KOPT-K1 (cell line): ENCODE results near the gene KCNK2.

Source experiments
- H3K27ac ChIP-seq: fragments of 200-600 bp; sonication (generic); 2 replicates; pipeline ENCODE4 v1.5.1; 2016; ENCODE audit warnings: antibody characterized with exemption, mild to moderate bottlenecking, low read depth, low read length; ENCODE audit not compliant: poor library complexity, severe bottlenecking
- H3K36me3 ChIP-seq: fragments of 200-600 bp; sonication (generic); 2 replicates; pipeline ENCODE4 v1.5.1; 2017; ENCODE audit warnings: antibody characterized with exemption, mild to moderate bottlenecking, low read length, moderate library complexity; ENCODE audit not compliant: insufficient read depth
- H3K9me3 ChIP-seq: fragments of 200-600 bp; sonication (generic); 2 replicates; pipeline ENCODE4 v1.5.1; 2017; ENCODE audit warnings: antibody characterized with exemption, low read length, mild to moderate bottlenecking; ENCODE audit not compliant: insufficient read depth, poor library complexity, severe bottlenecking

Gene KCNK2

DNA sequence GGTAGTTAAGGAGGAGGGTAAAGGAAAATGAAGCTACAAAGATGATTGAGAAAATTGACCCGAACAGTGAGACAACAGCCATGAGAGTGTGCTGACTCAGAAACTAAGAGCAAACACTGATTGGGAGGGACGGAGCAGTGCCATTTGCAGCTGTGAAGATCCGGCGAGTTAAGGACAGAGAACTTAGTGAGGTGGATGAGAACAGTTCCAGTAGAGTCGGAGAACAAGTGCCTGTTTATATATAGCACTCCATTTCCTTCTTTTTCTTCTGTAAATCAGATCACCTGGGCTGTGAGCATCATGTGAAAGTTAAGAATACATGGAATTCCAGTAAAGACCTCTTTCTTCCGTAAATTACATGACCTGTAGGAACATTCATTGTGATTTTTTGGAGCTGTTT, 145.7 kb downstream of the KCNK2 start:
- Histone ChIP-seq H3K9me3 (no peaks in the 10 kb centered on the region), H3K36me3 (no peaks in the 10 kb centered on the region), H3K27ac (no peak overlapping the region)

DNA sequence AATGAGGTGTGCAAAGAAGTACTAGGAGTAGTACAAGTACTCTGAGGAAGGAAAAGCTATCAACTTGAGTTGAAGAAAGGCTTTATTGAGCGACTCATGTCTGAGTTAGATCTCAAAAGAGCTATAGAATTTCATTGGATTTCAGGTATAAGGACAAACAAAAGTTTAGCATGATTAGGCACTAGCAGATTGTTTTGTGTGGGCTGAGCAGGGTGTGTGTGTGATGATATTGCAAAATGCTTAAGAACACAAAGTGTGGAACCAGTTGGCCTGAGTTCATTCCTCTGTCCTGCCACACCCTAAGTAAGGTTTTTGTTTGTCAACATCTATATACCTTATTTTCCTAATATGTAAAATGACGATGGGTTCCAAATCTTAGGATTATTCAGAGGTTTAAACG, 158.9 kb downstream of the KCNK2 start:
- no peak overlapping the region for H3K27ac ChIP-seq
- H3K36me3 ChIP-seq = no peaks in the 10 kb centered on the region
- H3K9me3 ChIP-seq = no peaks in the 10 kb centered on the region

DNA sequence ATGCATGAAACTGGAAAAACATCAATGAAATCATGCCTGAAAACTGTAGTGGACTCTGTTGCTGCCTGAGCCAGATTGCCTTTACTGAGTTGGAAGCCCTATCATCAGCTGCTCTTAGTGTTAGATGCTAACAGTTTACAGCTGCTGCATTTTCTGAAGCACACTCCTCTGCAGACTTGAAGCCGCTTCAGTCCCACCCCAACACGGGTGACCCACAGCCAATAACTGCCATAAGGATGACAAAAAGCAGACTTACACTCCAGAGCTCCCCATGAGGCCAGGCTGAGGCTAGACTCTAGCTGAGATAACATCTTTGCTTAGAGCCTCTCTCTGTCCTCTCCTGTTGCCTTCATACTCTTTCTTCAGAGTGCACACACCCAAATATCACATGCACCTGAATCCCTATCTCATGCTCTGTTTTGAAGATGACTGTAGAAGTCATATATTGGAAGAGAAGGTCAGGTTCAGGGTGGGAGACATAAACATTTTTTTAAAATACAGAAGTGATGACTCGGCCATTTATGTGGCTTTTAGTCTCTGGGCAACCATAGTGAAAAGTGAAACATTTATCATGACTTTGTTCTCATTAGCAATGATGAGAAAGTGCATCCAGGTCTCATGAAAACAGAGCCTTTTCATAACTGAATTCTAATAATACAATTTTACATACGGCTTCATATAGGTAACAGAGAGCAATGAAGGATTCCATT, 161.0 kb downstream of the KCNK2 start:
- Histone ChIP-seq H3K9me3 (no peaks in the 10 kb centered on the region), H3K36me3 (no peaks in the 10 kb centered on the region), H3K27ac (no peak overlapping the region)

GRCh38 chr1:215250913-215251312, 168.4 kb downstream of the KCNK2 start:
- Histone ChIP-seq H3K9me3 (no peaks in the 10 kb centered on the region), H3K27ac (no peak overlapping the region), H3K36me3 (no peaks in the 10 kb centered on the region)

GRCh38 chr1:215251428-215251827, 168.9 kb downstream of the KCNK2 start:
- H3K36me3 ChIP-seq = no peaks in the 10 kb centered on the region
- H3K9me3 ChIP-seq = no peaks in the 10 kb centered on the region
- H3K27ac ChIP-seq = no peak overlapping the region

- Histone ChIP-seq H3K27ac (no peak overlapping the region), H3K36me3 (no peaks in the 10 kb centered on the region), H3K9me3 (no peaks in the 10 kb centered on the region)
These were observed 169.6 kb downstream of the KCNK2 start for GRCh38 chr1:215252164-215252563.

GRCh38 chr1:215256936-215257679, 174.6 kb downstream of the KCNK2 start:
- Histone ChIP-seq H3K9me3 (no peaks in the 10 kb centered on the region), H3K27ac (no peak overlapping the region), H3K36me3 (no peaks in the 10 kb centered on the region)

- H3K27ac ChIP-seq = no peak overlapping the region
- no peaks in the 10 kb centered on the region for H3K36me3 ChIP-seq
- no peaks in the 10 kb centered on the region for H3K9me3 ChIP-seq
These were observed 178.2 kb downstream of the KCNK2 start for GRCh38 chr1:215260711-215261110.

DNA sequence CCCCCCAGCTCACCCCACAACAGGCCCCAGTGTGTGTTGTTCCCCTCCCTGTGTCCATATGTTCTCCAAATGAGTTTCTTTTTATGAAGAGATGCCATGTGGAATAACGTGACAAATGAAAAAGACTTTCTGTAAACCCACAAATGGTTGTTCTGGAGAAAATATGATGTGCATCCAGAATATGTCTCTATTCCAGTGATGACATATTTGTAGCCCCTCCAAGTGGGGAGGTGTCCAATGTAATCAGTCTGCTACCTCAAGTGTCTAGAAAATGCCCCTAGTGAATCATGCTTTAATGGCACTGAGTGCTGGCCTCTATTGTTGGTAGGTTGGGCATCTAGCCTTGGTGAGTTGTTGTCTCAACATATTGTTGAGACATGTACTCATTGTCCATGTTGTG, 179.6 kb downstream of the KCNK2 start:
- Histone ChIP-seq H3K27ac (no peak overlapping the region), H3K36me3 (no peaks in the 10 kb centered on the region), H3K9me3 (no peaks in the 10 kb centered on the region)

DNA sequence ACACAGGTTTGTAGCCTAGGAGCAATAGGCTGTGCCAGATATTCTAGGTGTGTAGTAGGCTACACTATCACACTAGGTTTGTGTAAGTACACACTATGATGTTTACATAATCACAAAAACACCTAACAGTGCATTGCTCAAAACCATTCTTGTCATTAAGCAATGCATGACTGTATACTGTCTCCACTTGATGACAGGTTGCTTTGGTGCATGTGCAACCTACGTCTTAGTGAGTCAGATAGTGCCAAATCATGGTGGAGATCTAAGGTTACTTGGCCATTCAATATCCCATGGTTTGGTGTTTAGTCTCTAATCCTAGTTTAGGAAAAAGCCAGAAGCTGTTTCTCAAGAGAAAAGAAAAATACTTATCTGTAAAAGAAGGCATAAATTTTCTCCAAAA, 181.1 kb downstream of the KCNK2 start:
- Histone ChIP-seq H3K36me3 (no peaks in the 10 kb centered on the region), H3K27ac (no peak overlapping the region), H3K9me3 (no peaks in the 10 kb centered on the region)

DNA sequence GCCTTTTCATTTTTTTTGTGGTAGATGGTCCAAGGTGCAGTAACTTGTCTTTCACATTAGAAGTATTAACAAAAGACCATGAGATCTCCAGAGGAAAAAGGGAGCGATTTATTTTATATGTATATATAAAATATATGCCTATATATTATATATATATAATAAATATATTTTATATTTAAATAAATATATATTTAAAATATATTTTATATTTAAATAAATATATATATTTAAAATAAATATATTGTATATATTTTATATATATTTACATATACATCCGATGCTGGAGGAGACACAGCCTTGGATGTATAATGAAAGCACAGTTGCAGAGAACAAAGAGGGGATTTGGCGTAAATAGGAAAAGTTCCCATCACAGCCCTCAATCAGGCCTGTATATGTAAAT, 182.1 kb downstream of the KCNK2 start:
- H3K36me3 ChIP-seq = no peaks in the 10 kb centered on the region
- no peak overlapping the region for H3K27ac ChIP-seq
- no peaks in the 10 kb centered on the region for H3K9me3 ChIP-seq

DNA sequence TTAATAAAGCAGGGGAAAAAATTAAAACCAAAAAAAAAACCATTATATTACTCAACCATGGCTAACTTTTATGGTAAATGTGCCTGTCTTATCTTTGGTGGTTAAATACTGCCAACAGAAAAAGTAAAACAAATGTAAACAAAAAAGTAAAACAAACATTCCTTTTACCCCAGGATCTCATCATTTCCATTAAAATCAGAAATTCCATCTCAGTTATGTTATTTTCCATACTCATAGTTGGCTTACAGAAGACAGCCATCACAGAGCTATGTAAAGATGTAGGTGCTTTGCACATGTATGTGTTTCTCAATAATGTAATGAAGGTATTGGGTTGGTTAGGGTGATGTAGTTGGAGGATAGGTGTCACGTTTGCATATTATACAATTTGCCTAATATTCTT, 185.0 kb downstream of the KCNK2 start:
- Histone ChIP-seq H3K9me3 (no peaks in the 10 kb centered on the region), H3K27ac (no peak overlapping the region), H3K36me3 (no peaks in the 10 kb centered on the region)

DNA sequence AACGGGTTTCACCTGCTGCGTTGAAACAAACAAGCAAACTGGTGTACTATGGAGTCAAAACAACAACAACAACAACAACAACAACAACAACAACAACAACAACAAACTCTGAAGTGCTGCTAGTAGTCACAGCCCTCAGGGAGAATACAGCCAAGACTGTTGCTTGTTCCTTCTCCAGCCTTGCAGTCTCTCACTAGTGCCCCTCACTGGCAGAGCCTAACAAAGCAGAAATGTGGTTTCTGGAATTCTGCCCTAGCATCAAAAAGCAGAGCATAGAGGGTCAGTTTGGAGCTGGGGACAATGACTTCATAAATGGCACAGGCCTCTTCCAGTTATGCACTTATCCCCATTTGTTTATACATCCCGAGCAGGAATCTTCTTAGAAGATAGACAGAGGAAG, 187.4 kb downstream of the KCNK2 start:
- Histone ChIP-seq H3K27ac (no peak overlapping the region), H3K9me3 (no peaks in the 10 kb centered on the region), H3K36me3 (no peaks in the 10 kb centered on the region)

DNA sequence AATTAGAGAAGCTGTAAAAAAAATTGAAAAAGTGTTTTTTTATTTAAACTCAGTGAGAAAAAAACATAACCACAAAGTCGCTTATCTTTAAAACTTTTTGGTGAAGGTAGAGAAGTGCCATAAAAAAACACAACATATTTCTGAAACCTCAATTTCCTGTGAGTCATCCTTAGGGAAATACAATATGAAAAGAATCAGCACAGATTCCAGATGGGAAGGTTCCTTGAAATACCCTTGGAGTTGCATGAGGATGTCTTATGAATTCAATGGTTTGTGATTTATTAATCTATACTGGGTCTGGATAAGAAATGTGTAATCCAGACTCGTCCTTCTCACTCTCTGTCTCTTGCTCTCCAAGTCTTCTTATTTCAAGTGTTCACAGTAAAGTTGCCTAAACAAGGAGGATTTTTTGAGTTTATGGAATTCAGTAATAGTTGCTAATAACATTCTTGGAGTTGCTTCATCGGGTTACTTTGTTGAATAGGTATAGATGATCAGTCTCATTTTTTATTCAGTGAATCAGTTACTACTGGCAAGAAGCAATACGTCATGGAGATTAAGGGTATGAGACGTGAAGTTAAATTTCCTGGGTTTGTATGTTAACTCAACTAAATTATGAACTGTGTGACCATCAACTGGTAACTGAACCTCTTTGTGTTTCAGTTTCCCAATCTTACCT, 191.4 kb downstream of the KCNK2 start:
- Histone ChIP-seq H3K9me3 (no peaks in the 10 kb centered on the region), H3K27ac (no peak overlapping the region), H3K36me3 (no peaks in the 10 kb centered on the region)

- H3K9me3 ChIP-seq = no peaks in the 10 kb centered on the region
- H3K36me3 ChIP-seq = no peaks in the 10 kb centered on the region
- no peak overlapping the region for H3K27ac ChIP-seq
These were observed 194.0 kb downstream of the KCNK2 start for GRCh38 chr1:215276582-215276981.
